GM21447 (cell line): ENCODE data around the gene SERPINE1.
"Not testable (repeated sequence)": the region's sequence is repeated elsewhere in the genome, so short reads cannot be mapped to it uniquely, and the experiment has no call there.

Experiments
- ATAC-seq: cut with Tn5 transposase; IDR thresholded peaks from one replicate; pipeline ENCODE4 v1.9.1; 2021; ENCODE audit not compliant: unreplicated experiment

The SERPINE1 gene

GRCh38 chr7:101100858-101101847 is 25.8 kb upstream of the SERPINE1 start:
- no peak for ATAC-seq

- no peak for ATAC-seq
These were observed 24.9 kb upstream of the SERPINE1 start for GRCh38 chr7:101102026-101102425.

- ATAC-seq = not testable (repeated sequence)
These were observed 23.2 kb upstream of the SERPINE1 start for GRCh38 chr7:101103701-101104100.

- no peak for ATAC-seq
These were observed 22.7 kb upstream of the SERPINE1 start for GRCh38 chr7:101104193-101104713.

- ATAC-seq = no peak
These were observed 22.1 kb upstream of the SERPINE1 start for GRCh38 chr7:101104799-101105198.

GRCh38 chr7:101105248-101105647 is 21.7 kb upstream of the SERPINE1 start:
- not testable (repeated sequence) for ATAC-seq

- no peak for ATAC-seq
These were observed 20.5 kb upstream of the SERPINE1 start for GRCh38 chr7:101106386-101106785.

- ATAC-seq = no peak
These were observed 18.5 kb upstream of the SERPINE1 start for GRCh38 chr7:101108330-101108857.

- no peak for ATAC-seq
These were observed 17.9 kb upstream of the SERPINE1 start for GRCh38 chr7:101108961-101109360.

GRCh38 chr7:101109368-101109767 is 17.5 kb upstream of the SERPINE1 start:
- no peak for ATAC-seq

GRCh38 chr7:101111261-101111660 is 15.6 kb upstream of the SERPINE1 start:
- ATAC-seq = no peak

- ATAC-seq = no peak
These were observed 14.7 kb upstream of the SERPINE1 start for GRCh38 chr7:101112233-101112632.

- ATAC-seq = not testable (repeated sequence)
These were observed 13.8 kb upstream of the SERPINE1 start for GRCh38 chr7:101113140-101113539.

- no peak for ATAC-seq
These were observed 13.1 kb upstream of the SERPINE1 start for GRCh38 chr7:101113836-101114235.

GRCh38 chr7:101114492-101114891 is 12.4 kb upstream of the SERPINE1 start:
- ATAC-seq = no peak

GRCh38 chr7:101115215-101115614 is 11.7 kb upstream of the SERPINE1 start:
- ATAC-seq = no peak

- no peak for ATAC-seq
These were observed 10.0 kb upstream of the SERPINE1 start for GRCh38 chr7:101116898-101117297.

- no peak for ATAC-seq
These were observed 8.0 kb upstream of the SERPINE1 start for GRCh38 chr7:101118856-101119255.

GRCh38 chr7:101119876-101120275 is 7.0 kb upstream of the SERPINE1 start:
- ATAC-seq = no peak

GRCh38 chr7:101120315-101120714 is 6.6 kb upstream of the SERPINE1 start:
- no peak for ATAC-seq

GRCh38 chr7:101121631-101121990 is 5.3 kb upstream of the SERPINE1 start:
- not testable (repeated sequence) for ATAC-seq
